Mesendoderm (in vitro differentiated cells): ENCODE results near the gene ZNF778.

Experiments
- DNase-seq: peaks from one replicate; pipeline ENCODE4 v3.0.0; 2013
- H2AK5ac ChIP-seq: 2 replicates; pipeline ENCODE4 v1.6.1; 2013; ENCODE audit warnings: low read length, inconsistent platforms
- H2BK120ac ChIP-seq: 2 replicates; pipeline ENCODE4 v1.6.1; 2013; ENCODE audit warnings: low read depth, mild to moderate bottlenecking, low read length, moderate library complexity, mixed read lengths
- H2BK15ac ChIP-seq: replicated peaks from 2 replicates; pipeline ENCODE4 v1.6.1; 2013; ENCODE audit warnings: low read depth, mild to moderate bottlenecking, moderate library complexity
- H2BK5ac ChIP-seq: 2 replicates; pipeline ENCODE4 v1.6.1; 2013; ENCODE audit warnings: low read length, inconsistent platforms
- H3K18ac ChIP-seq: 2 replicates; pipeline ENCODE4 v1.6.1; 2013; ENCODE audit warnings: mild to moderate bottlenecking, low read length, mixed read lengths
- H3K23ac ChIP-seq: one replicate; pipeline ENCODE4 v1.6.1; 2013; ENCODE audit warnings: low read length
- H3K27ac ChIP-seq: 2 replicates; pipeline ENCODE4 v1.5.1; 2013; ENCODE audit warnings: low read depth, mild to moderate bottlenecking, inconsistent platforms, low read length, moderate library complexity
- H3K27me3 ChIP-seq: 2 replicates; pipeline ENCODE4 v1.6.1; 2013; ENCODE audit warnings: low read length, control low read depth, mild to moderate bottlenecking, inconsistent platforms; ENCODE audit not compliant: insufficient read depth, poor library complexity
- H3K36me3 ChIP-seq: 2 replicates; pipeline ENCODE4 v1.6.1; 2013; ENCODE audit warnings: low read length, inconsistent platforms; ENCODE audit not compliant: control insufficient read depth, insufficient read depth
- H3K4ac ChIP-seq: one replicate; pipeline ENCODE4 v1.6.1; 2013; ENCODE audit warnings: low read depth, mild to moderate bottlenecking, low read length, moderate library complexity
- H3K4me1 ChIP-seq: 2 replicates; pipeline ENCODE4 v1.6.1; 2013; ENCODE audit warnings: low read depth, low read length, inconsistent platforms; ENCODE audit not compliant: control insufficient read depth
- H3K4me2 ChIP-seq: 2 replicates; pipeline ENCODE4 v1.6.1; 2013; ENCODE audit warnings: low read length
- H3K4me3 ChIP-seq: 2 replicates; pipeline ENCODE4 v1.5.1; 2013; ENCODE audit warnings: mild to moderate bottlenecking, low read length
- H3K56ac ChIP-seq: one replicate; pipeline ENCODE4 v1.6.1; 2013; ENCODE audit warnings: low read length
- H3K79me1 ChIP-seq: 2 replicates; pipeline ENCODE4 v1.6.1; 2013; ENCODE audit warnings: low read length, inconsistent platforms
- H3K79me2 ChIP-seq: 2 replicates; pipeline ENCODE4 v1.6.1; 2013; ENCODE audit warnings: mild to moderate bottlenecking, low read length; ENCODE audit not compliant: control insufficient read depth, insufficient read depth
- H3K9ac ChIP-seq: 2 replicates; pipeline ENCODE4 v1.6.1; 2013; ENCODE audit warnings: low read length, inconsistent platforms
- H4K5ac ChIP-seq: one replicate; pipeline ENCODE4 v1.6.1; 2013; ENCODE audit warnings: low read length
- H4K8ac ChIP-seq: one replicate; pipeline ENCODE4 v1.6.1; 2013; ENCODE audit warnings: low read depth, mild to moderate bottlenecking, control low read depth, low read length, moderate library complexity
- WGBS: extraction: QIAGEN DNeasy Blood & Tissue Kit; methylation state at CpG from one replicate; pipeline ENCODE4 v1.1.7; 2013; ENCODE audit warnings: low lambda C conversion rate, missing lambda C conversion rate; ENCODE audit not compliant: insufficient coverage; ENCODE audit errors: extremely low coverage; 5-methylcytosine and 5-hydroxymethylcytosine counted together

Gene ZNF778

DNA sequence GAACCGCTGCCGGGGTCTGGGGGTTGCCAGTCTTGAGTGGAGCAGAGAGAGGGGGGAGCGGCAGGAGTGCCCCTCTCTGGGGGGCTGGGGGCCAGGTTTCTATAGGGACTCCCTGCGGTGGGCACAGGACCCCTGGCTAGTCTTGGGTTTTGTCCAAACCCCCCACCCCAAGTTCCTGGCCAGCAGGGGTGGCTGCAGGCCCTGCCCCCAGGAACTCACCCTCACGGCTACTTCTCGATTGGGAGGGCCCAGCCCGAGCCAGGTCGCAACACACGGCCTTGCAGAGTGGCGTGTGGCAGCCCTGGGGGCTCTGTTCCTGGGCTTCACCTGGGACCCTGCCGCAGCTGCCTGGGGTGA, 45.4 kb upstream of the ZNF778 start:
- no peak overlapping the region for H3K23ac ChIP-seq
- no peak overlapping the region for H3K56ac ChIP-seq
- H3K4me3 ChIP-seq, result no peak overlapping the region
- H2BK15ac ChIP-seq, result no peak overlapping the region
- H3K9ac ChIP-seq, result no peak overlapping the region
- DNase-seq, result no peak
- no peak overlapping the region for H4K5ac ChIP-seq
- no peak overlapping the region for H4K8ac ChIP-seq
- H3K79me1 ChIP-seq, result no peaks in the 10 kb centered on the region
- H3K4ac ChIP-seq, result no peak overlapping the region
- no peak overlapping the region for H2BK120ac ChIP-seq
- no peaks in the 10 kb centered on the region for H3K27me3 ChIP-seq
- H3K79me2 ChIP-seq, result no peaks in the 10 kb centered on the region
- H3K4me1 ChIP-seq, result peaks cover under 1% of the 10 kb centered on the region
- no peak overlapping the region for H3K18ac ChIP-seq
- no peak overlapping the region for H2AK5ac ChIP-seq
- no CpG with 5 or more reads among the region's 11 CpGs for WGBS
- no peaks in the 10 kb centered on the region for H3K36me3 ChIP-seq
- H3K4me2 ChIP-seq, result no peak overlapping the region
- no peak overlapping the region for H3K27ac ChIP-seq
- no peak overlapping the region for H2BK5ac ChIP-seq

DNA sequence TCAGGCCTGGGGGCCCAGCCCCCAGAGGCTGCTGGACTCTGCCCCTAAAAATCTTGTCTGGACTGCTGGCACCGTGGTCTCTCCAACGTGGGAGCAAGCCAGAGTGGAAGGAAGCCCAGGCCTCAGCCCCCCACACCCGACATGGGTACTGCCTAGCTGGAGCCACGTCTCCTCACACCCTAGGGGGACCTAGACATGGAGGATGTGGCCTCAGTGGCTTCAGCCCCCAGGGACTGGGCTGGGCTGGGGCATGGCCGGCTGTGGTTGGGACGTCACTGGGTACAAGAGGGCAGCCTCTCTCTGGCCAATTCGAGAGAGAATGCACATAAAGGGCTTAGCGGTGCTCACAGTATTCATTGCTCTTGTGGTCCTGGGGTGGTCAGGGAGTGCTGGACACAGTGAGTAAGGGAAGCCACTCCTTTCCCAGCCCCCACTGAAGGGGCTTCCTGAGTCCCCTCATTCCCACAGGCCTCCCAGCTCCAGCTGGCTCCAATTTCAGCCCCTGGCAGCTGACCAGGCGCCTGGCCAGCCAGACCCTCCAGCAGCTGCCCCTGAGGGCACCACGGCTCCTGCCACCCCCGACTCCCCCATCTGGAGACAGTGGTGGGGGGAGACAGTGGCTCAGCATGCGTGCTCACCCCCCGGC, 44.9 kb upstream of the ZNF778 start:
- Histone ChIP-seq H3K36me3 (no peaks in the 10 kb centered on the region), H4K8ac (no peak overlapping the region), H2BK5ac (no peak overlapping the region), H3K18ac (no peak overlapping the region), H2BK120ac (no peak overlapping the region), H3K27me3 (no peaks in the 10 kb centered on the region), H3K4me2 (no peak overlapping the region), H3K23ac (no peak overlapping the region), H3K27ac (no peak overlapping the region), H3K79me2 (no peaks in the 10 kb centered on the region), H3K9ac (no peak overlapping the region), H3K4ac (no peak overlapping the region), H2AK5ac (no peak overlapping the region), H3K56ac (no peak overlapping the region), H3K79me1 (no peaks in the 10 kb centered on the region), H2BK15ac (no peak overlapping the region), H4K5ac (no peak overlapping the region), H3K4me1 (no peaks in the 10 kb centered on the region), H3K4me3 (no peak overlapping the region)
- no CpG with 5 or more reads among the region's 13 CpGs for WGBS
- DNase-seq, result no peak

DNA sequence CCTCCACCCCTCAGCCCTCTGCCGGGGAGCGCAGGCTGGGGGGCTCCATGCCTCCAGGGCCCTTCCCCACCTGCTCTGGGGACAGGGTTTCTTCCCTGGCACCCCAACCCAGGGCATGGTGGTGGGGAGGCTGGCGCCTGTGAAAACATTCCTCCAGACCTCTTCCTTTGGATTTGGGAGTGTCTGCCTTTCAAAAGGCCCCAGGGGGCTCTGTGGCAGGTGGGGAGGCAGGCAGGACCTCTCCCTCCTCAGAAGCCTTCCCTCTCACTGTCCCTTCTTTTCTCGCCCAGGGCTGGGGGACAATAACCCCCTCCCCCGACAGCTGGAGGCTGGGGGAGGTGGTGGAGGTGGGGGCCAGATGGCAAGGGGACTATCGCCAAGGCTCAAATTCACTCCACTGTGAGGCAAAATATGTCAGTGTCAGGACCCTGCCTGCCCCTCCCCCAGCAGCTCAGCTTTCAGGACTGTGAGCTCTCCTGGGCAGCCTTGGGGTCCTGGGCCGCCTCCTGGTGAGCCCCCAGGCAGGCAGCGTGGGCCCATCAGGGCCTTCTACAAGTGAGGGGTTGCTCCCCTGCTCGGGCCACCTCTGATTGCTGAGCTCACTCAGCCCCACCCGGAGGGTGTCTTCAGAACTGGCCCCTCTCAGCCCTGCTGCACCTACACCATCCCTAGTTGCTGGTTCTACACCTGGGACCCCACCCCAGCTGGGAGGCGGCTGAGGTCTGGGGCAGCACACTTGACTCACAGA, 44.2 kb upstream of the ZNF778 start:
- no peaks in the 10 kb centered on the region for H3K4me1 ChIP-seq
- H4K8ac ChIP-seq, result no peak overlapping the region
- no peaks in the 10 kb centered on the region for H3K79me2 ChIP-seq
- H3K36me3 ChIP-seq, result no peaks in the 10 kb centered on the region
- H3K4me3 ChIP-seq, result no peak overlapping the region
- no peaks in the 10 kb centered on the region for H3K79me1 ChIP-seq
- H3K27ac ChIP-seq, result no peak overlapping the region
- no peak overlapping the region for H2BK15ac ChIP-seq
- H3K4ac ChIP-seq, result no peak overlapping the region
- no peak overlapping the region for H3K4me2 ChIP-seq
- no peak overlapping the region for H4K5ac ChIP-seq
- no peak overlapping the region for H3K56ac ChIP-seq
- H2BK120ac ChIP-seq, result no peak overlapping the region
- H2AK5ac ChIP-seq, result no peak overlapping the region
- DNase-seq, result no peak
- no peak overlapping the region for H3K18ac ChIP-seq
- no peak overlapping the region for H3K9ac ChIP-seq
- H3K23ac ChIP-seq, result no peak overlapping the region
- no peaks in the 10 kb centered on the region for H3K27me3 ChIP-seq
- WGBS, result no CpG with 5 or more reads among the region's 11 CpGs
- no peak overlapping the region for H2BK5ac ChIP-seq

DNA sequence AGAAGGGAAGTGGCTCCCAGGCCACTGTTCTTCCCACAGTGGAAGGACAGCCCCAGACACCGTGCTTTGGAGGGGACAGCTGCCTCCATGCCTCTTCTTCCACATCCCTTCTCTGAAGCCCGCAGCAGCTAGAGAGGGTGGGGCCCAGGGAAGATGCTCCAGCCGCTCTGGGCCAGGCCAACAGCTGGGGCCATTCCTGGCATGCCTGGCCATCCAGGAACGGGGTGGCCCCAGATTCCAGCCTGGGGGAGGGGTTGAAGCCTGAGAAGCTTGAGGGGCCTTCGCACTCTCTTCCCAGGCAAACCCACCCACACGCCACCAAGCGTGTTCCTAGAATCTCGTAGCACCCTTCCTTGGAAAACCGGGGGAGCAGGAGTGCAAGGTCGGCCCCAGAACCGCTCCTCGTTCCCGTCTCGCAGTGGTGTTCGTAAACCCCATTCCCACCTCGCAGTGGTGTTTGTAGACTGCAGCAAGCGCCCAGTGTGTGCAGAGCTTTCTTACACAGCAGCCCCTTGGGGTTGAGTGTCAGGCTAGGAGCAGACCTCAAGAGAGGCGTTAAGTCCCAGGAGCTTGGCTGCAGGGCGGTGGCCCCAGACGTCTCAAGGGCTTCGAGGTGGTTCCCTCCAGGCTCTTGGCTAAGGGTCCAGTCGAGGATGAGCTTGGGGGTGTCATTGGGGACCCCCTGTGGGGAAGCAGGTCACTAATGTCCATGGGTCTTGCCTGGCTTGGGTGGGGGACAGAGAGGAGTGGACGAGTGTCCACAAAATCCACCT, 43.3 kb upstream of the ZNF778 start:
- Histone ChIP-seq H2AK5ac (no peak overlapping the region), H3K79me1 (no peaks in the 10 kb centered on the region), H3K18ac (no peak overlapping the region), H3K27ac (no peak overlapping the region), H3K4me2 (no peak overlapping the region), H2BK15ac (no peak overlapping the region), H3K23ac (no peak overlapping the region), H3K4ac (no peak overlapping the region), H4K8ac (no peak overlapping the region), H2BK5ac (no peak overlapping the region), H3K56ac (no peak overlapping the region), H3K79me2 (no peaks in the 10 kb centered on the region), H3K36me3 (no peaks in the 10 kb centered on the region), H2BK120ac (no peak overlapping the region), H3K4me1 (no peaks in the 10 kb centered on the region), H4K5ac (no peak overlapping the region), H3K9ac (no peak overlapping the region), H3K4me3 (no peak overlapping the region), H3K27me3 (no peaks in the 10 kb centered on the region)
- no CpG with 5 or more reads among the region's 23 CpGs for WGBS
- DNase-seq, result no peak

DNA sequence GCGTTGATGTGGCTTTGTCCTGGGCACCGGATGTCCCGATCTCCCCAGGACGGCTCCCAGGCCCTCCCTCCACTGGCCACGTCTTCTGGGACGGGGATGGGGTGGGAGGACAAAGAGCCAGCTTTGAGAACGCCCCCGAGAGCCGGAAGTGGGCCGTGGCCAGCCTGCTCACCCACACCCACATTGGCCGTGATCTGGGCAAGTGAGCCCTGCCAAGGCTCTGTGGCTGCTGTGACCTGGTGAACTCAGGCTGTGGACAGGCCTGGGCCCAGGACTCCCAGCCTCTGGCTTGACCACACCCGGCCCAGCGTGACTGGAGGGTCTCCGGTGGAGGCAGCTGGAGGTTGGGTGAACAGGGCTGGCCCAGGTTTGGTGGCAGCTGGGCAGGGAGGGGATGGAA, 42.6 kb upstream of the ZNF778 start:
- H3K4ac ChIP-seq, result no peak overlapping the region
- H2BK5ac ChIP-seq, result no peak overlapping the region
- H3K18ac ChIP-seq, result no peak overlapping the region
- WGBS, result no CpG with 5 or more reads among the region's 14 CpGs
- no peak overlapping the region for H3K27ac ChIP-seq
- no peak overlapping the region for H3K4me2 ChIP-seq
- H3K56ac ChIP-seq, result no peak overlapping the region
- H3K36me3 ChIP-seq, result no peaks in the 10 kb centered on the region
- H3K4me3 ChIP-seq, result no peak overlapping the region
- no peak overlapping the region for H4K8ac ChIP-seq
- H3K23ac ChIP-seq, result no peak overlapping the region
- H3K27me3 ChIP-seq, result no peaks in the 10 kb centered on the region
- no peak for DNase-seq
- no peak overlapping the region for H4K5ac ChIP-seq
- H3K79me1 ChIP-seq, result no peaks in the 10 kb centered on the region
- H2BK15ac ChIP-seq, result no peak overlapping the region
- H2AK5ac ChIP-seq, result no peak overlapping the region
- no peak overlapping the region for H2BK120ac ChIP-seq
- H3K4me1 ChIP-seq, result no peaks in the 10 kb centered on the region
- no peak overlapping the region for H3K9ac ChIP-seq
- H3K79me2 ChIP-seq, result no peaks in the 10 kb centered on the region
